HS-5 (cell line): ENCODE measurements around the gene DAZAP1.
A peak's percentile ranks its signal among the peaks of the same experiment; 100 is the strongest.

Source experiments
- DNase-seq: peaks from one replicate; pipeline ENCODE4 v3.0.0-alpha.2; 2012; ENCODE audit warnings: low read depth

Gene DAZAP1

GRCh38 chr19:1407528-1408299 lies at the start of gene DAZAP1:
TSS of gene DAZAP1 (plus strand) at chr19:1407586. CDS start at chr19:1407774, 188 bp downstream.
- no peak for DNase-seq

GRCh38 chr19:1360126-1360817 lies 47.1 kb upstream of the DAZAP1 start:
- no peak for DNase-seq

- peak; percentile 33 for DNase-seq
Measured at GRCh38 chr19:1360818-1361461, 46.4 kb upstream of the DAZAP1 start.

- no peak for DNase-seq
Measured at GRCh38 chr19:1361601-1362386, 45.6 kb upstream of the DAZAP1 start.

- no peak for DNase-seq
Measured at GRCh38 chr19:1362387-1363257, 44.8 kb upstream of the DAZAP1 start.

- DNase-seq, result no peak
Measured at GRCh38 chr19:1363599-1363998, 43.8 kb upstream of the DAZAP1 start.

GRCh38 chr19:1364070-1364704 lies 43.2 kb upstream of the DAZAP1 start:
- DNase-seq, result no peak

- DNase-seq, result no peak
Measured at GRCh38 chr19:1365319-1366269, 41.8 kb upstream of the DAZAP1 start.

- DNase-seq, result no peak
Measured at GRCh38 chr19:1366296-1366695, 41.1 kb upstream of the DAZAP1 start.

GRCh38 chr19:1366899-1367870 lies 40.2 kb upstream of the DAZAP1 start:
- no peak for DNase-seq

- no peak for DNase-seq
Measured at GRCh38 chr19:1369214-1369805, 38.1 kb upstream of the DAZAP1 start.

- no peak for DNase-seq
Measured at GRCh38 chr19:1370579-1371361, 36.6 kb upstream of the DAZAP1 start.

- no peak for DNase-seq
Measured at GRCh38 chr19:1373042-1373533, 34.3 kb upstream of the DAZAP1 start.

GRCh38 chr19:1373534-1374249 lies 33.7 kb upstream of the DAZAP1 start:
- DNase-seq, result no peak

- DNase-seq, result no peak
Measured at GRCh38 chr19:1374250-1374577, 33.2 kb upstream of the DAZAP1 start.

- no peak for DNase-seq
Measured at GRCh38 chr19:1376415-1376805, 31.0 kb upstream of the DAZAP1 start.
